SK-N-MC (cell line): ENCODE measurements around the gene FAM241A.

ENCODE experiments used
- EZH2 ChIP-seq: fragments of 200-600 bp; sonication (generic); IDR thresholded peaks from one replicate; pipeline ENCODE4 v1.6.1; 2017; ENCODE audit warnings: antibody characterized with exemption
- POLR2AphosphoS5 ChIP-seq: IDR thresholded peaks from 2 replicates; pipeline ENCODE4 v1.6.1; 2012; ENCODE audit warnings: mild to moderate bottlenecking, low read depth, low read length, borderline replicate concordance

DNA sequence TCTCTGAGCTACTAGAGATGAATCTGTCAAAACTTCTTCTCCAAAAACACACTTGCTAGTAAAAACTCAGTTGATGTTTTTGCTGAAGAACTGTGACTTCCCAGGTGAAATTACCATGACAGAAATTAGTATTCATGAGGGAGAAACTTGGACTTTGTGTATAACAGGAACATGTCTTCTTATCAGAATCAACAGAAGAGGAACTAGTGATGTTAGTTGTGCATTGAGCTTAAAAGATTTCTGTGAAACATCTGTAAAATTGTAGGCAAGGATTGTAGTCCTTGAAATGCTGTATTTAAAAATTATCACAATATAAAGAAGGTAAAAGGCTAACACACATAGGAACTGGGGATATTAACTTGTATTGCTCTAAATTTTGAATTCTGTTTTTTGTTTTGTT is 11.3 kb downstream of the FAM241A start:
- TF ChIP-seq EZH2 (no peak), POLR2AphosphoS5 (no peak)
